K562 (cell line): ENCODE measurements around the gene TFB2M. TPM values are rescaled to one million over a fixed set of nuclear protein-coding genes. Genes with fewer than 3 reads are reported as not detected.

Source experiments
- ARID2 ChIP-seq: fragments of 450-650 bp; IDR thresholded peaks from 2 replicates; pipeline ENCODE4 v1.6.1; 2017; ENCODE audit warnings: antibody characterized with exemption, mild to moderate bottlenecking
- ATF6 ChIP-seq: sonication (generic); formaldehyde crosslinking; IDR thresholded peaks from 2 replicates; pipeline ENCODE4 v1.4.0; 2020; ENCODE audit warnings: mild to moderate bottlenecking, missing genetic modification reagents
- DEAF1 ChIP-seq: fragments of 450-650 bp; formaldehyde crosslinking; IDR thresholded peaks from 2 replicates; pipeline ENCODE4 v1.4.0; 2020; ENCODE audit warnings: mild to moderate bottlenecking, moderate library complexity
- NCOA2 ChIP-seq, 2 experiments: fragments of 450-650 bp; IDR thresholded peaks; 2 replicates each; pipeline ENCODE4 v1.6.1; 2018; ENCODE audit warnings: mild to moderate bottlenecking in 2 of 2, moderate library complexity in 1 of 2; ENCODE audit not compliant: partially characterized antibody in 2 of 2
- REST ChIP-seq, 2 experiments: fragments of 450-650 bp; formaldehyde crosslinking in 1 of 2; IDR thresholded peaks; 2 replicates each; pipeline versions ENCODE4 v1.4.0 to v1.6.1; 2014 to 2020; ENCODE audit warnings: mild to moderate bottlenecking in 2 of 2, borderline replicate concordance in 1 of 2, low read depth in 1 of 2
- TAF7 ChIP-seq: fragments of 450-650 bp; IDR thresholded peaks from 2 replicates; pipeline ENCODE4 v1.6.1; 2016; ENCODE audit warnings: missing genetic modification characterization, missing compliant biosample characterization
- ZNF175 ChIP-seq: fragments of 200-800 bp; sonication (Bioruptor generic); IDR thresholded peaks from 2 replicates; pipeline ENCODE4 v1.6.1; 2016; ENCODE audit warnings: low read depth, mild to moderate bottlenecking, missing genetic modification characterization, missing compliant biosample characterization
- ZNF586 ChIP-seq: fragments of 450-650 bp; formaldehyde crosslinking; conservative IDR thresholded peaks from 2 replicates; pipeline ENCODE4 v1.4.0; 2020; ENCODE audit warnings: mild to moderate bottlenecking, moderate library complexity
- polyA plus RNA-seq, 8 experiments: library from polyadenylated mRNA; depleted of rRNA in 4 of 8; stranded (reverse) in 5 of 8; unstranded in 3 of 8; fragments of >200 nt; fragmentation: Nextera tagmentation in 2 of 8; fragmentation: Illumina TruSeq in 1 of 8; extraction: Ambion mirVana in 2 of 8; extraction: Trizol in 1 of 8; gene quantifications; 2 replicates each; pipeline versions ENCODE4 v1.2.1 to v1.2.3, GENCODE V29; 2011 to 2014; ENCODE audit warnings: inconsistent platforms in 1 of 8, missing spikeins in 1 of 8
- total RNA-seq, 7 experiments: library from RNA; depleted of rRNA in 6 of 7; stranded (reverse); fragments of >200 nt in 6 of 7; fragmentation: Illumina TruSeq in 2 of 7; extraction: Trizol in 2 of 7; gene quantifications; 2 replicates each; pipeline versions ENCODE4 v1.2.1 to v1.2.3, GENCODE V29; 2011 to 2021; ENCODE audit warnings: low replicate concordance in 1 of 7

Gene TFB2M
- total and polyA plus RNA-seq, 9 of the 15 experiments (the other 6 are each of a cell fraction or from before 2014, with no cell fraction given), result 55.1 to 162 (median 70.6) TPM

- TF ChIP-seq REST (IDR thresholded peaks at IDR 0.05; ENCODE audit: borderline replicate concordance) (no peak; the same call in 1 of the 2 replicates), REST (CRISPR knock-in tag; IDR thresholded peaks at IDR 0.05; ENCODE audit: low read depth) (no peak), ARID2 (no peak), ZNF175 (CRISPR knock-in tag) (no peak), ZNF586 (CRISPR knock-in tag) (0 out of 2 replicates have a peak, but pooled peaks have one; percentile 24), DEAF1 (CRISPR knock-in tag) (no peak), TAF7 (0 out of 2 replicates have a peak, but pooled peaks have one; percentile 23), ATF6 (CRISPR knock-in tag) (no peak), NCOA2 (IDR thresholded peaks at IDR 0.05; ENCODE audit: partially characterized antibody in 2 of 2) (no peak)
Observed at GRCh38 chr1:246566813-246567645, 968 bp upstream of the TFB2M start (continued).
